GM12874 (cell line): Measurements from ENCODE around the gene CAMK1.

Experiments used
- TF ChIP-seq, protein P1 (sequence below): IDR thresholded peaks from 2 replicates; pipeline ENCODE4 v1.5.1; 2011; ENCODE audit warnings: low read depth, mild to moderate bottlenecking, control low read depth, low read length, moderate library complexity; ENCODE audit not compliant: insufficient read depth

CAMK1 gene

DNA sequence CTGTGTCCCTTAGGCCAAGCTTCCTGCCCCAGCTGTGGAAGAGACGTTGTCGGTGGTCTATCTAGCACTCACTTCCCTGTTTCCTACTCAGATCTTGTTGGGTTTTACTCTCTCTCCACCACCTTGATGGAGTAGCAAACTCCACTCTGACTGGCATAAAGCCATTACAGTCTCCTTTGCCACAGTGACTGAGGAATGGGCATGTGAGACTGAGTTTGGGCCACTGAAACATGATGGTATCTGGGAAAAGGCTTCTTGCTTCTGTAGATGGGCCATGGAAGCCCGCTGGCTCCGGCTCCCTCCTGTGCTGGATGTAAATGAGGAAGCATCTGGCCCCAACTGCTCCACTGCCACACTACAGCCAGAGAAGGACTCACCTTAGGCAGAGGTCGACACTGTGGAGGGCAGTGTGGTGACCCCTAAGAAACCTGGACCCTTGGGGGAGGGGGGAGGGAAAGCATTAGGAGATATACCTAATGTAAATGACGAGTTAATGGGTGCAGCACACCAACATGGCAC, 9.4 kb upstream of the CAMK1 start:
- TF ChIP-seq, protein P1, sequence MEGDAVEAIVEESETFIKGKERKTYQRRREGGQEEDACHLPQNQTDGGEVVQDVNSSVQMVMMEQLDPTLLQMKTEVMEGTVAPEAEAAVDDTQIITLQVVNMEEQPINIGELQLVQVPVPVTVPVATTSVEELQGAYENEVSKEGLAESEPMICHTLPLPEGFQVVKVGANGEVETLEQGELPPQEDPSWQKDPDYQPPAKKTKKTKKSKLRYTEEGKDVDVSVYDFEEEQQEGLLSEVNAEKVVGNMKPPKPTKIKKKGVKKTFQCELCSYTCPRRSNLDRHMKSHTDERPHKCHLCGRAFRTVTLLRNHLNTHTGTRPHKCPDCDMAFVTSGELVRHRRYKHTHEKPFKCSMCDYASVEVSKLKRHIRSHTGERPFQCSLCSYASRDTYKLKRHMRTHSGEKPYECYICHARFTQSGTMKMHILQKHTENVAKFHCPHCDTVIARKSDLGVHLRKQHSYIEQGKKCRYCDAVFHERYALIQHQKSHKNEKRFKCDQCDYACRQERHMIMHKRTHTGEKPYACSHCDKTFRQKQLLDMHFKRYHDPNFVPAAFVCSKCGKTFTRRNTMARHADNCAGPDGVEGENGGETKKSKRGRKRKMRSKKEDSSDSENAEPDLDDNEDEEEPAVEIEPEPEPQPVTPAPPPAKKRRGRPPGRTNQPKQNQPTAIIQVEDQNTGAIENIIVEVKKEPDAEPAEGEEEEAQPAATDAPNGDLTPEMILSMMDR: no peak

DNA sequence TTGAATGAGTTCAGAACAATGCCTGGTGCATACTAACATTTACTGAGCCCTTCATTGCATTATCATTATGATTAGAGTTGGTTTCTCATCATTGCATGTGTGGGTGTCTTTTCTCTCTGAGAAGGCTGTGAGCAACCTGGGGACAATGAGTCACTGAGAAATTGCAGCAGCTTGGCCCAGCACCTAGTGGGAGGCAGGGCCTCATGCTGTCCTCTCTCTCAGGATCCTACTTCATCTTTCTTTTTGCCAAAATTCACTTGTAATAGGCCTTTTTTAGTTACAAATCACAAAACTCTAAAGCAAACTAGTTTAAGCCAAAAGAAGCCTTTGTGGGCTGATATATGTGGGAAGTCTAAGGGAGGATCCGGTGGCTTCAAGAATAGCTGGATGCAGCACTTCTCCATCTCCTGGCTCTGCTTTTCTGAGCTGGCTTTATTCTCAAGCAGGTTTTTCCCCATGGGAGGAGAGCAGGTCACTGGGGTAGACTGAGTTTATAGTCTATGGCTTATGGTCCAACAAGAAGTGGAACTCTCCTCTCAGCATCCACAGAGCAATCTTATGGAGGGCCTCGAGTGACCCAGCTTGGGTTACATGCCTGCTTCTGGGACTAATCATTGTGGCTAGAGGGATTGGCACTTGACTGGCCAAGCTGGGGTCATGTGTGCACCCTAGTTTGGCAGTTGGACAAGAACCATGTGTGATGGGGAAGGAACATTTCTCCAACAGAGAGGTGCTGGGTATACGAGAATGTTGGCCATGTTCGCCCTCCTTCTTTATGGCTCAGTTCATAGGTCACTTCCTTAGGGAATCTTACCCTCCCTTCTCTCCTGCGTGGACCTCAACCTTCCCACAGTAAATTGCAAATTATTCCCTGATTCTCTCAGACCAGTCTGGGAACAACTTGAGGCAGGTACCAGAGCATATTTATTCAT, 8.7 kb upstream of the CAMK1 start:
- TF ChIP-seq, protein P1: no peak

DNA sequence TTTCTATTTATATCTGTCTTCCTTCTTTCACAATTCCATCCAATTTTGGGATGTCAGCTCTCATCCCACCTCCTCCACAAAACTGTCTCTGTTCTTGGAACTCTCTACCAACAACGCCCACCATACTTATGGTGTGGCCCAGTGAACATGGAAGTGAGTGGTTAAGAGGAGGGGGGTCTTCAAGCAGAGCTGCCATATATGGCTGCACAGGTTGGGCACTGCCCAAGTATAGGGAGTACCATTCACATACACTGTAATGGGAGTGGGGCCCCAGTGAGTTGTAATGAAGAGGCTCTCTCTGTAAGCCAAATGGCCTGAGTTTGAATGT, 7.9 kb upstream of the CAMK1 start:
- TF ChIP-seq, protein P1: no peak

DNA sequence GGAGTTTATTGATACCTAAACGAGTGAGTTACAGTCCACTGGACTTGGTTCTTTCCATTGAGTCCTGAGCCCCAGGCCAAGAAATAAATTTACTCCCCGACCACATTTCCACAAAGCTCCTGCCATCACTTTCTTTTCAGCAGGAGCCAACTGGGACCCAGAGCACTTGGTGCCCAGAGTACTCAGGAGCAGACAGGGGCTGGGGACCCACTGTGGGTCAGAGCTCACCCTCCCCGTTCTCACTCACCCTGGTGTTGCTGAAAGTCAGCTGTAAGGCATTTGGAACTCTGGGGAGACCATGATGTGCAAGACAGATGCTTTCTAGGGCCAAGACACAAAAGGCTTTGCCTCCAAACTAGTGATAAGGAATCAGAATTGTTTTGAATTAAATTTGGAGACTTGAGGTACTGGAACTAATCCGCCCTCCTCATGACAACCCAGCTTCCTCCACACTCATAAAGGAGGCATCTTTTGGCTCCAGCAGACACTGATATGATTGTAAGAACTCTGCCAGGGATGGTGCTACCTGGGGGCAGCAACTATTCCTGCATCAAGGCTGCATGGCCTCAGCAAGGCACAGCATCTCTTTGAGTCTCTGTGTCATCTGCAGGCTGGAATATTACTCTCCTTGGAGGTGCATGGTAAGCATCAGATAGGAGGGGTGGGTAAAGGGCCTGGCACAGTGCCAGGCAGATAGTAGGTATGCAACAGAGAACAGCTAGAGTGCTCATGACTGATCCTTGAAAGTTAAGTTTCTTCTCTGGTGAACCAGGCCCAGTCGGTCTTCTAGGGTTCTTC, 7.3 kb upstream of the CAMK1 start:
- TF ChIP-seq, protein P1: no peak

DNA sequence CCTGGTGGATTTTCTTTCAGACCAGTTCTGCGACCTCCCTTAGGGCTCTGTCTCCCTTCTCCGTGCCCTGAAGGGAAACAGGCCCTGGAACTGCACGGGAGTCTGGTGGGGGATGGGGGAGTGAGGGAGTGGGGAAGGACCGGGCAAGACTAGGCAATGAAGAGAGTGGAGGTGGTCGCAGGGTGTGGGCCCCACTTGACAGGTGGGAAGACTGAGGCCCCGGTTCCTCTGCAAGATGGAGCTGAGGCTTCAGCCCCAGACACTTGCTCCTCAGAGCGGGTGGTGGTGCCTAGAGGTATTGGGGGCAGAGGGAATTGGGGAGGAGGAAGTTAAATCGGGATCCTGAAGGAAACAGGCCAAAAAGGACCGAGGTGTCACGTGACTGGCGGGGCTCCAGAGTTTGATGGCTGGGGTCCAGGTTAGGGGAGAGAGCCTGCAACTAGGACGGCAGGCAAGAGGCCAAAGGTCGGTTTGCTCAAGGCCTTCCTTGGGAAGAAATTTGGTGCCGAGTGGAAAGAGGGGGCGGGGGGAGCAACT, 597 bp upstream of the CAMK1 start:
- TF ChIP-seq, protein P1: no peak

DNA sequence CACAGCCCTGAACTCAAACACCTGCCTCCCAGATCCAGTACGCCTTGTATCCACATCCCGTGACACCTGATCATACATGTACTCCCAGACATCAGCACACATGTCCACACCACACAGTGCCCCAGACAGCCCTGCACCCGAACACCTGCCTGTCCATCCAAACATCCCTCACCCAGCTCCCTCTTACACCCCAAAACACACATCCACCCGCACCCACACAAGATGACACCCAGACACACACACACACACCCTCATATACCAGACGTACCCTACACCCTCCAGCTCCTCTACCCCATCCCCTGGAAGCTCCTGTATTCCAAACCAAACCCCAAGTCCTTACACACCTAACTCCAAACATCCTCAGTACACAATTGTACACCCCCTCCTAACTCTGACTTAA, 735 bp downstream of the CAMK1 start:
- TF ChIP-seq, protein P1: no peak
